K562 (cell line): Measurements from ENCODE around the gene FDX2. TPM values are rescaled to one million over a fixed set of nuclear protein-coding genes. Genes with fewer than 3 reads are reported as not detected.

Experiments
- ARHGAP35 ChIP-seq: fragments of 450-650 bp; IDR thresholded peaks from 2 replicates; pipeline ENCODE4 v1.6.1; 2018; ENCODE audit not compliant: partially characterized antibody
- HMG20B ChIP-seq: fragments of 250-450 bp; sonication (Bioruptor Pico); IDR thresholded peaks from 2 replicates; pipeline ENCODE4 v1.5.0; 2021; ENCODE audit warnings: mild to moderate bottlenecking
- L3MBTL2 ChIP-seq: fragments of 450-650 bp; IDR thresholded peaks from 2 replicates; pipeline ENCODE4 v1.6.1; 2016; ENCODE audit warnings: mild to moderate bottlenecking, moderate library complexity
- MGA ChIP-seq: fragments of 450-650 bp; IDR thresholded peaks from 2 replicates; pipeline ENCODE4 v1.6.1; 2016; ENCODE audit warnings: mild to moderate bottlenecking, moderate library complexity
- NFIC ChIP-seq: fragments of 450-650 bp; IDR thresholded peaks from 2 replicates; pipeline ENCODE4 v1.6.1; 2017; ENCODE audit warnings: mild to moderate bottlenecking, inconsistent platforms
- PML ChIP-seq: IDR thresholded peaks from 2 replicates; pipeline ENCODE4 v1.6.1; 2012; ENCODE audit warnings: low read length, inconsistent platforms
- TCF7 ChIP-seq: sonication (generic); IDR thresholded peaks from 2 replicates; pipeline ENCODE4 v1.6.1; 2016; ENCODE audit warnings: antibody characterized with exemption, borderline replicate concordance
- ZNF280B ChIP-seq: fragments of 250-450 bp; sonication (Bioruptor Pico); IDR thresholded peaks from 2 replicates; pipeline ENCODE4 v1.5.1; 2021; ENCODE audit warnings: mild to moderate bottlenecking
- ZNF609 ChIP-seq: sonication (generic); formaldehyde crosslinking; IDR thresholded peaks from 2 replicates; pipeline ENCODE4 v1.8.1; 2023; ENCODE audit warnings: missing genetic modification reagents, mild to moderate bottlenecking, borderline replicate concordance
- polyA plus RNA-seq, 8 experiments: library from polyadenylated mRNA; depleted of rRNA in 4 of 8; stranded (reverse) in 5 of 8; unstranded in 3 of 8; fragments of >200 nt; fragmentation: Nextera tagmentation in 2 of 8; fragmentation: Illumina TruSeq in 1 of 8; extraction: Ambion mirVana in 2 of 8; extraction: Trizol in 1 of 8; gene quantifications; 2 replicates each; pipeline versions ENCODE4 v1.2.1 to v1.2.3, GENCODE V29; 2011 to 2014; ENCODE audit warnings: inconsistent platforms in 1 of 8, missing spikeins in 1 of 8
- total RNA-seq, 7 experiments: library from RNA; depleted of rRNA in 6 of 7; stranded (reverse); fragments of >200 nt in 6 of 7; fragmentation: Illumina TruSeq in 2 of 7; extraction: Trizol in 2 of 7; gene quantifications; 2 replicates each; pipeline versions ENCODE4 v1.2.1 to v1.2.3, GENCODE V29; 2011 to 2021; ENCODE audit warnings: low replicate concordance in 1 of 7

FDX2 gene
- total and polyA plus RNA-seq, 9 of the 15 experiments (the other 6 are each of a cell fraction or from before 2014, with no cell fraction given): 2.5 to 49.8 (median 29.7) TPM

GRCh38 chr19:10332965-10333757 is 17.3 kb upstream of the FDX2 start, which contains the start of gene RAVER1 (continued):
- peak; percentile 22; the same call in 1 of the 2 replicates for TF ChIP-seq ZNF609
- no peak for TF ChIP-seq MGA
- peak; percentile 47; the same call in 1 of the 2 replicates for TF ChIP-seq TCF7
- peak; percentile 32; the same call in 1 of the 2 replicates for TF ChIP-seq NFIC
- no peak for TF ChIP-seq ZNF280B
- no peak for TF ChIP-seq HMG20B (CRISPR knock-in tag)
- TF ChIP-seq L3MBTL2: peak; percentile 69
- TF ChIP-seq ARHGAP35: no peak
- TF ChIP-seq PML: peak; percentile 88
